SK-N-MC (cell line): Measurements from ENCODE around the gene JAK1.

Source experiments
- EZH2 ChIP-seq: fragments of 200-600 bp; sonication (generic); IDR thresholded peaks from one replicate; pipeline ENCODE4 v1.6.1; 2017; ENCODE audit warnings: antibody characterized with exemption
- FOXP2 ChIP-seq: optimal IDR thresholded peaks from 2 replicates; pipeline ENCODE3; 2011; ENCODE audit warnings: mild to moderate bottlenecking, moderate library complexity; ENCODE audit not compliant: insufficient read depth; ENCODE audit errors: extremely low read length, control extremely low read depth
- POLR2AphosphoS5 ChIP-seq: IDR thresholded peaks from 2 replicates; pipeline ENCODE4 v1.6.1; 2012; ENCODE audit warnings: mild to moderate bottlenecking, low read depth, low read length, borderline replicate concordance

GRCh38 chr1:64830030-64830651, 136.2 kb downstream of the JAK1 start:
- no peak for TF ChIP-seq EZH2
- no peak for TF ChIP-seq POLR2AphosphoS5
- no peak for TF ChIP-seq FOXP2
